ENCODE measurements around the gene CAV1.

CAV1 gene

DNA sequence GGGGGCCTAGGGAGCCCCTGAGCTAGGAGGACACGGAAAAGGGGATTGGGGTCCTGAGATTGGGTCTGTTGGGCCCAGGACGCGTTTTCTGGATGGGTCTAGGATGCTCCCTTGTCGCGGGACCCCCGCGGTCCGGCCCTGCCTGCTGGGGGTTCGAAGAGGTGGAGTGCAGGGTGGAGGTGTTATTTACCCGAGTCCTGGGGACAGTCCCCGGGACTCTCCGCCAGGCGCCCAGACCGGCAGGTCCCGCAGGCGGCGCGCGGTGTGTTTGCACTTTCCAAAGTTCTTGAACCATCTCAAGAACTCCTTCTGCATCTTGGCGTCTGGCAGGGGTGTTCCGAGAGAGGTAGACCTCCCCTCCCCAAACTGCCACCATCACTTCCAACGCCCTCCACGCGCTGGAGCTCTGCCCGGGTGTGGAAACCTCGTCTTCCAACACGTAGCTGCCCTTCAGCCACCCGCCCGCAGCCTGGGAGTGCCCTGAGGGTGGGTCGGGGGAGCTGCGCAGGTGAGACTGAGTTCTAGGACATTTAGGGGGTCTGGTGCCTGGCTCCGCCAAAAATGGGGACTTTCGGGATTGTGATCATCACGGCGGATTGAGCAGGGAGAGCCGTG is 569 bp downstream of the CAV1 start:
- TF ChIP-seq, protein P1, sequence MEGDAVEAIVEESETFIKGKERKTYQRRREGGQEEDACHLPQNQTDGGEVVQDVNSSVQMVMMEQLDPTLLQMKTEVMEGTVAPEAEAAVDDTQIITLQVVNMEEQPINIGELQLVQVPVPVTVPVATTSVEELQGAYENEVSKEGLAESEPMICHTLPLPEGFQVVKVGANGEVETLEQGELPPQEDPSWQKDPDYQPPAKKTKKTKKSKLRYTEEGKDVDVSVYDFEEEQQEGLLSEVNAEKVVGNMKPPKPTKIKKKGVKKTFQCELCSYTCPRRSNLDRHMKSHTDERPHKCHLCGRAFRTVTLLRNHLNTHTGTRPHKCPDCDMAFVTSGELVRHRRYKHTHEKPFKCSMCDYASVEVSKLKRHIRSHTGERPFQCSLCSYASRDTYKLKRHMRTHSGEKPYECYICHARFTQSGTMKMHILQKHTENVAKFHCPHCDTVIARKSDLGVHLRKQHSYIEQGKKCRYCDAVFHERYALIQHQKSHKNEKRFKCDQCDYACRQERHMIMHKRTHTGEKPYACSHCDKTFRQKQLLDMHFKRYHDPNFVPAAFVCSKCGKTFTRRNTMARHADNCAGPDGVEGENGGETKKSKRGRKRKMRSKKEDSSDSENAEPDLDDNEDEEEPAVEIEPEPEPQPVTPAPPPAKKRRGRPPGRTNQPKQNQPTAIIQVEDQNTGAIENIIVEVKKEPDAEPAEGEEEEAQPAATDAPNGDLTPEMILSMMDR (conservative IDR thresholded peaks at IDR 0.05; ENCODE audit: low read depth, low read length): no peak
- H3K4me3 ChIP-seq (ENCODE audit: low read depth, low read length): peak overlapping the region; percentile 70
- DNase-seq (ENCODE audit: low read depth): no peak

DNA sequence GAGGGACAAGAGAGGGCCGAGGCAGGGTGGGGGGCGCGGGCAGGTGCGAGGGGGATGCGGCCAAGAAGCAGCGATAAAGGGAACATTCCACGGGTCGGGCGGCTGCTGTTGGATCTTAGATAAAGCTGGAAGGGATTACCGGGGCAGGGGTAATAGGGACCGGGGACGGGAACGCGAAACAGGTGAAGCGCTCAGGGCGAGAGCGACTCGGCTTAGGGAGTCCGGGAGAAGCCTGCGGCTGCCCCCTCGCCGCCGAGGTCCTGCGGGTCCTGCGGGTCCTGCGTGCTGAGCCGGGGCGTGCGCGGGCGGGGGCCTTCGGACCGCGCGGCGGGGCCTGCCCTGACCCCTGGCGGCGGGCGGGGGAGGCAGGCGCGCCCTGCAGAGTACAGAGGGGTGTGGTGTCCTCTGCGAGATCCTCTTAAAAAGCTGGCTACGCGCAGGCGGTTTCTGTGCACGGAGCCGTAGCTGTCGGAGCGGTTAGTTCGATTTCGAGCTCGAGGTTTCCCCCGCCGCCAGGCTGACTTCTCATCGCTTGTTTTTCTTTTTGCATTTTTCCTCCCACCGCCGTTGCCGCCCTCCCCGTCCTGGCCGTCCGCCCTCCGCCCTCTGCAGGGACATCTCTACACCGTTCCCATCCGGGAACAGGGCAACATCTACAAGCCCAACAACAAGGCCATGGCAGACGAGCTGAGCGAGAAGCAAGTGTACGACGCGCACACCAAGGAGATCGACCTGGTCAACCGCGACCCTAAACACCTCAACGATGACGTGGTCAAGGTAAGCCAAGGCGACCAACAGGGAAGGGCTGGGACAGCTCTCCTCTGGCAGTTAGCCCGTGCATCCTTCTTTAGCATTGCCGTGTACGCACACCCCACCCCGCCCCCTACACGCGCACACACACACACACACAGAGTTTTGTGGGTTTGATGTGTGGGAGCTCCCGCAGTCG is 1.4 kb downstream of the CAV1 start:
- DNase-seq (ENCODE audit: low read depth): peak; percentile 92
- TF ChIP-seq, protein P1 (conservative IDR thresholded peaks at IDR 0.05; ENCODE audit: low read depth, low read length): peak; percentile 46
- peak overlapping the region; percentile 70 for H3K4me3 ChIP-seq (ENCODE audit: low read depth, low read length)

DNA sequence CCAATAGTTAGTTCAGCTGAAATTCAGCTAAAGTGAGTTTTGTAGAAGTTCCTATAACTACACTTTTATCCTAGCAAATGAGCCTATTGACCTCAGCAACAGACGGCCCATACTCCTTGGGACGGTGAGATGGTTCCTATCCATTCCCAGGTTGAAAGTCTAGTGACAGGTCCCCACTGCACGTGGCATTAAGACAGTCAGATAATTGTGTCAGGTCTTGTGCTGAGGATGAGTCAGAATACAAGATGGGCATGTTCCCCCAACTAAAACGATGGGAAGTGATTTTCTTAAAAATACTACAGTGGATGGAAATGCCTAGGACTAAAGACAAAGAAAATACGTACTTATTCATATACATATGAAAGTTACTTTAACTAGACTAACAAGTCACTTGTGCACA is 2.1 kb downstream of the CAV1 start:
- TF ChIP-seq, protein P1 (conservative IDR thresholded peaks at IDR 0.05; ENCODE audit: low read depth, low read length): no peak
- peak overlapping the region; percentile 70 for H3K4me3 ChIP-seq (ENCODE audit: low read depth, low read length)
- DNase-seq (ENCODE audit: low read depth): no peak

DNA sequence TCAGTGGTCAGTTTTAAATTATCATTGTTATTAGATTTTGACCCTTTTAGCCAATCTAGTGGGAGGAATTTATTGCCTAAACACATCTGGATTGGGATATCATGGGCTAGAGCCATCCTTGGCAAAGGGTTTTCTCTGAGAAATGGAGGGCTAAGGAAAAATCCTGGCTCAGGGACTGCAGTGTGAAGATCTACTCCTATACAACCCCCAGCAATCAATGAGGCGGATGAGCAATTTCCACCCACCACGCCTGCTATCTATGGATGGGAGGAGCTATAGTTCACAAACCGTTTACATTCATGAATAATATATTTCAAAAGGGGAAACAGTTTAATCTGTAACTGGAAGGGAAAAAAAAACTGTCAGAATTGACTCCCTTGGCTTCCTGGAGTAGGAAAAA is 2.7 kb downstream of the CAV1 start:
- TF ChIP-seq, protein P1 (conservative IDR thresholded peaks at IDR 0.05; ENCODE audit: low read depth, low read length): no peak
- H3K4me3 ChIP-seq (ENCODE audit: low read depth, low read length): peak overlapping the region; percentile 70
- no peak for DNase-seq (ENCODE audit: low read depth)

DNA sequence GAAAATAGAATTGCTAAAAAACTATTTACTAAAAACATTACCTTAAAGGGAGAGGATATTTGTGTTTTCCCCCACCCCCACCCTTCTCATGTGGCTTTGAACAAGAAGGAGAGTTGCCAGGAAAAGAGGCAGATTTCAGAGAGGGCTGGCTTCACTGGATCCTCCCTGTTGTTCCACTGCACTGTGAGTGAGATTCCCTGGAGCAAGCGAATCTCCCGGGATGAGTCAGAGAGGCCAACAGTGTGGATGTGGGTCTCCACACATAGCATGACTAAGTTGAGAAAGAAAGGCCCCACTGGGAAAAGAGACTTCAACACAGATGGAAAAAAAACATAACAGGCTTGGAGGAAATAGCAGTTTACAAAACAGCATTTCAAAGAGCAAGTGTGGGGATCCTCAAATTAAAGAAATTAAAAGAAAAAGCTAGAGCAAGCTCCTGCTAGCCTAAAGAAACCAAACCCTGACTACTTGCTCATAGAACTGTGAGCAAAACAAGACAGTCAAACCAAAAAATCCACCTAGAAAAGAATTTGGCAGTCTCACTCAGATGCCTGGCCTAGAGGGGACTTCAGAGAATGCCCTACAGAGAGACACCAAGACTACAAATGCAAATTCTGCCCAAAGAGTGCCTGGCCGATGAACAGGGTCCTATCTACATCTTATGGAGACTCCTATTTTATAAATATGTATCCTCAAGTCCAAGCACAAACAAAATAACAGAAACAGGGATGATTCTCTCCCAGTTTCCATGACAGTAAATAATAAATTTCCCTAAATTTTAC is 3.4 kb downstream of the CAV1 start:
- TF ChIP-seq, protein P1 (conservative IDR thresholded peaks at IDR 0.05; ENCODE audit: low read depth, low read length): no peak
- H3K4me3 ChIP-seq (ENCODE audit: low read depth, low read length): peak overlapping the region; percentile 70
- peak; percentile 85 for DNase-seq (ENCODE audit: low read depth)

DNA sequence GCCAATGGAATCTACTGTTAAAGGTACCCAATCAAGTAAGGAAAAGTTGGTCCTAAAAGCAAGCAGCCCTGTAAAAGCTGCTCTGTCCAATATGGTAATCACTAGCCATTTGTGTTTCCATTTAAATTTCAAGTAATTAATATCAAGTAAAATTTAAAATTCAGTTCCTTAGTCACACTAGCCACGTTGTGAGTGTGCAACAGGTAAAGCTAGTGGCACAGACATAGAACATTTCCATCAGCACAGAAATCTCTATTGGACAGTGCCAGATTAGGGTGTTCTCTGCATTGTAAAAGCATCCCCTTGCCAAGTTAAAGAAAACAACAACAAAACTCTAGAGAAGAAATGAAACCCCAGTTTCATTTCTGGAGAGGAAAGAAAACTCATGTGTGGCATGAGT is 4.4 kb downstream of the CAV1 start:
- TF ChIP-seq, protein P1 (conservative IDR thresholded peaks at IDR 0.05; ENCODE audit: low read depth, low read length): no peak
- H3K4me3 ChIP-seq (ENCODE audit: low read depth, low read length): no peak overlapping the region
- no peak for DNase-seq (ENCODE audit: low read depth)

Data from choroid plexus epithelial cell (primary cell).